GM21515 (cell line): ENCODE measurements around the gene ZNF862.

Experiments
- ATAC-seq: cut with Tn5 transposase; IDR thresholded peaks from one replicate; pipeline ENCODE4 v1.9.1; 2021; ENCODE audit not compliant: unreplicated experiment

Gene ZNF862

DNA sequence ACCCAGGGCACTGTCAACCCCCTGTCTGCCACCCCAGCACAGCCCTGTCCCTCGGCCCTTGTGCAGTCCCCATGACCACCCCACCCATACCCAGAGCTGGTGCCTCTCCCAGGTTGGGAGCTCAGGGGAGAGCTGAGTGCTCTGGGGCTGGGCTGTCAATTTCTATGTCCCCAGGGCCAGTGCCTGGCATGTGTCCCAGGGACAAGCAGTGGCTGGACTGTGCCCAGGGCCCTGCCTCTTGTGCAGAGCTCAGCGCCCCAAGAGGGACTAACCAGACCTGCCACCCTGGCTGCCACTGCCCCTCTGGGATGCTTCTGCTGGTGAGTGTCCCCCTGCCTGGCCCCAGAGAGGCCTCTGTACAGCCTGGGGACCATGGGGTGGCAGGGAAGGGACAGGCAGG, 29.0 kb upstream of the ZNF862 start:
- ATAC-seq: no peak

DNA sequence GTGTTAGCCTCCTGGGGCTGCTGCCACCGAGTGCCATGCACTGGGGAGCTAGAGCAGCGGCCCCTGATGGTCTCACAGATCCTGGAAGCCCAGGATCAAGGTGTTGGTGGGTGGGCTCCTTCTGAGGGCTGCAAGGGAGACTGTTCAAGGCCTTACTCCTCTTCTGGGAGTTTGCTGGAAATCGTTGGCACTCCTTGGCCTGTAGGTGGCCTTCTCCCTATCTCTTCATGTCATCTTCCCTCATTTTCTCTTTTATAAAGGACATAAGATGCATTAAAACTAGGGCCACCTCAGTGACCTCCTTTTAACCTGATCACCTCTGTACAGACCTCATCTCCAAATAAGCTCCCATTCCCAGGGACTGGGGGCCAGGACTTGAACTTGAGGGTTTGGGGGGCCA, 27.0 kb upstream of the ZNF862 start:
- no peak for ATAC-seq

DNA sequence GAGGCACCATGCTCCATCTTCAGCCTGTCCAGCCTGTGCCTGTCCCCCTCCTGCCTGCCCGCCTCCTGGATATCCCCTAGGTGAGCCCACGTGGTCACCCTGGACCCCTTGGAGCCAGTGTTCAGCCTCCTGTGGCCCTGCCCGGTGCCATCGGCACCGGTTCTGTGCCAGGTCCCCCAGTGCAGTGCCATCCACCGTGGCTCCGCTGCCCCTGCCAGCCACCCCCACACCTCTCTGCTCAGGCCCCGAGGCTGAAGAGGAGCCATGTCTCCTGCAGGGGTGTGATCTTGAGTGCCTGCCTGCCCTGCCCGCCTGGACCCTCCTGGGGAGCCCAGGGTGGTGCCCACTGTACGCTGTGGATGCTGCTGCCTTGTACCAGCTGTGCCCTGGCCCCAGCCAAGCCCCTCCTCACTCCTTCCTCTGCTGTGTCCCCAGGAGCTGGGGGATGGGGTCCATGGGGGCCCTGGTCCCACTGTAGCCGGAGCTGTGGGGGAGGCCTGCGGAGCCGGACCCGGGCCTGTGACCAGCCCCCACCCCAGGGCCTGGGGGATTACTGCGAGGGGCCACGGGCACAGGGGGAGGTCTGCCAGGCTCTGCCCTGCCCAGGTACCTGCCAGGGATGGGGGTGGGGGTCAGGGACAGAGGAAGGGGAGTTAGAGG, 26.2 kb upstream of the ZNF862 start:
- no peak for ATAC-seq

DNA sequence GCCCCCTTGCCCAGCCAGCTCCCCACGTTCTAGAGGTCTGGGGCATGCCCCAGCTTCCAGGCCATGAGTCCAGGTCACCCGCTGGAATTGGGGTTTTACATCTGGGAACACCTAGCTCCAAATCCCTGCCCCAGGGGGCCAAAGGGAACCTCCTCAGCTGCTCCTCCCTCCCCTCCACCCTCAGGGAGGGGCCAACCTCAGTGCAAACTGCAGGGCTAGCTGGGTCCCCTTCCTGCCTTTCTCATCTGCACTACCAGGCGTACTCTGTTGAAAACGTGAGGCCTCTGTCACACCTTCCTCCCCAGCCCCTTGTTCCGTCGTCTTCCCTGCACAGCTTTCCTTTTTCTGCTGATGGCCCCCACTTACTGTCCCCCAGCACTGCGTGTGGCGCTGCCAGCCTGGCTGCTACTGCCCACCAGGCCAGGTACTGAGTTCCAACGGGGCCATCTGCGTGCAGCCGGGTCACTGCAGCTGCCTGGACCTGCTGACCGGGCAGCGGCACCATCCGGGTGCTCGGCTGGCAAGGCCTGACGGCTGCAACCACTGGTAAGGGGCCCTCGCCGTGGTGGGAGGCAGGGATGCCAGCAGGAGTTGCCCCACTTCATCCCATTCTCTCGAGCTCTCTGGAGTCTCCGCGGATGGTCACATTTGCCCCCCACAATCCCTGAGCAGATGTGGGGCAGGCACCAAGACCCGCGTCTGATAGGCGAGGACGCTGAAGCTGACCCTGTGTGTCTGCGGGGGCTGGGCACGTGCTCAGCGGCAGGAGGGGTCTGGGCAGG, 24.7 kb upstream of the ZNF862 start:
- no peak for ATAC-seq

DNA sequence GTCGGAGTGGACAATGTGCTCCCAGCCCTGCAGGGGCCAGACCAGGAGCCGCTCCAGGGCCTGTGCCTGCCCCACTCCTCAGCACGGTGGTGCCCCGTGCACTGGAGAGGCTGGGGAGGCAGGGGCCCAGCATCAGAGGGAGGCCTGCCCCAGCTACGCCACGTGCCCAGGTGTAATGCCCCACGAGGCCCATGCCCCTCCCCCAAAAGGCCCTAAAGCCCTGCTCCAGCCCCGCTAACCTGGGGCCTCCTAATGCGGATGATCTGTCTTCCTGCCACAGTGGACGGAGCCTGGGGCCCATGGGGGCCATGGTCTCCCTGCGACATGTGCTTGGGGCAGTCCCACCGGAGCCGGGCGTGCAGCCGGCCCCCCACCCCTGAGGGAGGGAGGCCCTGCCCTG, 23.7 kb upstream of the ZNF862 start:
- no peak for ATAC-seq

DNA sequence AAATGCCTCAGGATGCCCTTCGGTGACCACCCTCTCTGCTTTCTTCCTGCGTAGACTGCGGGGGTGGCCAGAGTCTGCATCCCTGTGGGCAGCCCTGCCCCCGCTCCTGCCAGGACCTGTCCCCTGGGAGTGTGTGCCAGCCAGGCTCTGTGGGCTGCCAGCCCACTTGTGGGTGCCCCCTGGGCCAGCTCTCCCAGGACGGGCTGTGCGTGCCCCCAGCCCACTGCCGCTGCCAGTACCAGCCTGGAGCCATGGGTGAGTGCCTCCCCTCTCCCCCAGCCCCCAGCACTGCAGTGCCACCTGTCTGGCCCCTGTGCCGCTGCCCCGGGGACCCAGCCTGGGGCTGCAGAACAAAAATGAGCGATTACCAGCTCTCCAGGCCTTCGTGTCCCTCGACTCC, 23.1 kb upstream of the ZNF862 start:
- no peak for ATAC-seq

DNA sequence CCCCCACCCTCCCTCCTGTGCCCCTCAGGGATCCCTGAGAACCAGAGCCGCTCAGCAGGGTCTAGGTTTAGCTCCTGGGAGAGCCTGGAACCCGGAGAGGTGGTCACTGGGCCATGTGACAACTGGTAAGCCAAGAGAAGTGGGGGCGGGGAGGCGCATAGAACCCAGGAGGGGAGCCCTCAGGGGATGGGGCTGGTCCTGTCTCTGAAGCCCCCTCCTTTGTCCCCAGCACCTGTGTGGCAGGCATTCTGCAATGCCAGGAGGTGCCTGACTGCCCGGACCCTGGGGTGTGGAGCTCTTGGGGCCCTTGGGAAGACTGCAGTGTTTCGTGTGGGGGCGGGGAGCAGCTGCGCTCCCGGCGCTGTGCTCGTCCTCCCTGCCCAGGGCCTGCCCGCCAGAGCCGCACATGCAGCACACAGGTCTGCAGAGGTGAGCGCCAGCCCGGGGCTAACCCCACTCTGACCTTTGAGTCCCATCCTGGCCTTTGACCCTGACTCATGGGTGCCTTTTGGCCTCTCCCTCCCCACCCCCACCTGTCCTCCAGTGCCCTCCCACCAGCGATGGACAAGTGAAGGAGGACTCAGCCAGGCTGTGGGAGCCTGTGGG, 22.4 kb upstream of the ZNF862 start:
- no peak for ATAC-seq

DNA sequence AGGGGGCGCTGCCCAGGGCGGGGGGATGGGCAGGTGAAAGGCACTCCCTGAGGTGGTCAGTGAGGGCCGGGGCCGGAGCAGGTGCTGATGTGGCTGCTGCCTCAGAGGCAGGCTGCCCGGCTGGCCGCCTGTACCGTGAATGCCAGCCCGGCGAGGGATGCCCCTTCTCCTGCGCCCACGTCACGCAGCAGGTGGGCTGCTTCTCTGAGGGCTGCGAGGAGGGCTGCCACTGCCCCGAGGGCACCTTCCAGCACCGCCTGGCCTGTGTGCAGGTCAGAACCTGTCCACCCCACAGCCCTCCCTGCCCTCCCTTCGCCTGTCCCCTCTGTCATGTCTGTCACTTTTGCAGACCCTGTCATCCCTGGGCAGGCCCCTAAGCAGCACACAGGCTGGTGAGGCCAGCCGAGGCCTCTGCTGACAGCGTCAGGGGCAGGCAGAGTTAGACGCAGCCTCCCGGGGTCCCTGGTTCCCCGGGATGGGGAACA, 21.9 kb upstream of the ZNF862 start:
- ATAC-seq: no peak

DNA sequence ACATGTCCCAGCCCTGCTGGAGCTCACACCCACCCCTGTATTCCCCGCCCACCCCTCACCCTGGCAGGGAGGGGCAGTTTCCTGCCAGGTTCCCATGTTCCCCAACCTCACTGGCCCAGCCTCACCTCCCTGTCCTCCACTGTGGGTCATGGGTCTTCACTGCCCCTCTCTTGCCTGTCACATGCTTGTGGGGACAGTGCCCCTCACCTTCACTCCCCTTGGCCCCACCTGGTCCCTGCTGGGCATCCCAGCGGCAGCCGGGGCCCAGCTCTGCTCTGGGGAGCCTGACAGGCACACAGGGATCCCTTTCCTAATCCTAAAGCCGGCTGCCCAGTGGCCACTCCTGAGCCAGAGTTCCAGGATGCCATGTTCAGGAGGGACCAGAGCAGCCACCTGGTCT, 21.4 kb upstream of the ZNF862 start:
- no peak for ATAC-seq

DNA sequence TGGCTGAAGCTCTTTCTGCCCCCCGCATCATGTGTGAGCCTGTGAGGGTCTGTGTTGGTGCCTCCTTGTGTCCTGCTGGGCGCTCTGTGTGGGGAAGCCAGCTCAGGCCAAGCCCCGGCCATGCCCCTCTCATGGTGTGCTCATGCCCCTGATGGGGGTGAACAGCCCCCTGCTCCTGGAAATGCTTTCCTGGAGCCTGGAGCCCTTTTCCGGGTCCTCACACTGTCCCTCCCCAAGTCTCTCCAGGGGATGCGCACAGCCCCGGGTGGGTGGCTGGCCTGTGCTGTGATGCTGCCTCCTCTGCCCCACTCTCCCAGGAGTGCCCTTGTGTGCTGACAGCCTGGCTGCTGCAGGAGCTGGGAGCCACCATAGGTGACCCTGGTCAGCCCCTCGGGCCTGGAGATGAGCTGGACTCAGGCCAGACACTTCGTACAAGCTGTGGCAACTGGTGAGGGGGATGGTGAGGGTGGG, 20.8 kb upstream of the ZNF862 start:
- no peak for ATAC-seq

DNA sequence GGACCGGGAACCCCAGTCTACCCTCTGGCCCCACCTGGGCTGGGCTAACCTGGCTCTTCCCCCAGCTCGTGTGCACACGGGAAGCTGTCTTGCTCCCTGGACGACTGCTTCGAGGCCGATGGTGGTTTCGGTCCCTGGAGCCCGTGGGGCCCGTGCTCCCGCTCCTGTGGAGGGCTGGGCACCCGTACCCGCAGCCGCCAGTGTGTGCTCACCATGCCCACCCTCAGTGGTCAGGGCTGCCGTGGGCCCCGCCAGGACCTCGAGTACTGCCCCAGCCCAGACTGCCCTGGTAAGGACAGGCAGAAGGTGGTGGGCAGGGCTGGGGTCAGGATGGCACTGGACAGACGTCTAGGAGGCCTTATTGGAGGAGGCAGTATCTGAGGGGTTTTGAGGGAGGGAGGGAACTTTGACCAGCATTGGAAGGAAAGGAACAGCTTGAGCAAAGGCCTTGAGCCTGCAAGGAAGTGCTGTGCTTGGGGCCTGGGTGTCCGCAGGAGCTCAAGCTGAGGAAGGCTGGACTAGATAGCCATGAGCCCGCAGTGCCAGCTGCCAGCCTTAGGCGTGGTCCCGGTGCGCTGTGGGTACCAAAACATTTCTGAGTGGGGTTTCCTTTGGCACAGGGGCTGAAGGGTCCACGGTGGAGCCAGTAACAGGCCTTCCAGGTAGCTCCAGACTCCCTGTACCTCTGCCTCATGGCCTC, 20.2 kb upstream of the ZNF862 start:
- ATAC-seq: no peak

DNA sequence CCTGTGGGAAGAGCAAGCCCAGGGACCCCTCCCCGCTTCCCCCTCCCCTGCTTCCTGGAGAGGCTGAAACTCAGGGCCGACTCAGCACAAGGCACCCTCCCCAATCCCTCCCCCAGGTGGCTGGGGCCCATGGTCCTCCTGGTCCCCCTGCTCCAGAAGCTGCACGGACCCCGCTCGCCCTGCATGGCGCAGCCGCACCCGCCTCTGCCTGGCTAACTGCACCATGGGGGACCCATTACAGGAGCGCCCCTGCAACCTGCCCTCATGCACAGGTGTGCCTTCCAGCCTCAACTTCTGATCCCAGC, 19.7 kb upstream of the ZNF862 start:
- no peak for ATAC-seq

DNA sequence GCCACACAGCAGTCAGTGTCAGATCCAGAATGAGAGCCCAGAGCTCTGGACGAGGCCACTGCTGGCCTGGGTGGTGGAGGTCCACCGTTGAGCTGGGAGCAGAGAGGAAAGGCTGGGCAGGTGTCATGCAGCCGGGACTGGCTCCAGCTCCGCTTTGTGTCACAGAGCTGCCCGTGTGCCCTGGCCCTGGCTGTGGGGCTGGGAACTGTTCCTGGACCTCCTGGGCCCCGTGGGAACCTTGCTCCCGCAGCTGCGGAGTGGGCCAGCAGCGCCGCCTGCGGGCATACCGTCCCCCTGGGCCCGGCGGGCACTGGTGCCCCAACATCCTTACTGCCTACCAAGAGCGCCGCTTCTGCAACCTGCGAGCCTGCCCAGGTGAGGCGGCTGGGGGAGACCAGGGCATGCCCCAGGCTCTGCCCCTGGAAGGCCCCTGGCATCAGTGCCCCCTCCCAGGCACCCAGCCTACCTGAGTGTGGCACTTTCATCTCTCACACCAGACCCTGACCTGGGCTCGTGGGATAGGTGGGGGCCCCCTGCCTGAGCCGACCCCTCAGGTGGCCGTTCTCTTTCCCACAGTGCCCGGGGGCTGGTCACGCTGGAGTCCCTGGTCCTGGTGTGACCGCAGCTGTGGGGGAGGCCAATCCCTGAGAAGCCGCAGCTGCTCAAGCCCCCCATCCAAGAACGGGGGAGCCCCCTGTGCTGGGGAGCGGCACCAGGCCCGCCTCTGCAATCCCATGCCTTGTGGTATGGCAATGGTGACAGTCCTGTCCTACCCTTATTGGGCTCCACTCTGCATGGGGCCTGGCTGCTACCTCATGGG, 18.8 kb upstream of the ZNF862 start:
- no peak for ATAC-seq

DNA sequence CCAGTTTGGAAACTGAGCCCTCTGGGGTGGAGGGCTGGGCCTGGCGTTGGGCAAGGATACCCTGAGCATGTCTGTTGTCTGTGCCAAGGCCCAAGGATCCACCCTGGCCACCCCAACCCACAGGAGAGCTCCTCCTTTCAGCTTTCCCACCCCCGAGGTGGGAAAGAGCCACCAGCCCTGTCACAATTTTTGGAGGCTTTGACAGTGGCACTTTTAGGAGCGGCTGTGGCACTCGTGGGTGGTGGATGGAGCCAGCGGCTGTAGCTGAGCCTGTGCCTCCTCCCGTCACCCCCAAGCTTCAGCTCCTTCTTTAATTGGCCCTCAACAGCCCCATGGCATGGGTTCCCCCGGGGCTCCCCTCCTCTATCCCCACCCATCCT, 18.2 kb upstream of the ZNF862 start:
- ATAC-seq: no peak

DNA sequence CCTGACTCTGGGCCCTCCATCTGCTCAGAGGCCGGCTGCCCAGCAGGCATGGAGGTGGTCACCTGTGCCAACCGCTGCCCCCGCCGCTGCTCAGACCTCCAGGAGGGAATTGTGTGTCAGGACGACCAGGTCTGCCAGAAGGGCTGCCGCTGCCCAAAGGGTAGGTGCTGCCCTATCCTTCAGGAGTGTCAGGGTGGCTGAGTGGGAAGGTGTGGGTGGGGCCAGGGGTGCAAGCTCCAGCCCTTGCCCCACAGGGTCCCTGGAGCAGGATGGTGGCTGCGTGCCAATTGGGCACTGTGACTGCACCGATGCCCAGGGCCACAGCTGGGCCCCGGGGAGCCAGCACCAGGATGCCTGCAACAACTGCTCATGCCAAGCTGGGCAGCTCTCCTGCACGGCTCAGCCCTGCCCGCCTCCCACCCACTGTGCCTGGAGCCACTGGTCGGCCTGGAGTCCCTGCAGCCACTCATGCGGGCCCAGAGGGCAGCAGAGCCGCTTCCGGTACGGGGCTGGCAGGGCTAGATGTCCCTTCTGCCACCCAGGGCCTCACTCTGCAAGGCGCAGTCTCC, 17.5 kb upstream of the ZNF862 start:
- no peak for ATAC-seq

DNA sequence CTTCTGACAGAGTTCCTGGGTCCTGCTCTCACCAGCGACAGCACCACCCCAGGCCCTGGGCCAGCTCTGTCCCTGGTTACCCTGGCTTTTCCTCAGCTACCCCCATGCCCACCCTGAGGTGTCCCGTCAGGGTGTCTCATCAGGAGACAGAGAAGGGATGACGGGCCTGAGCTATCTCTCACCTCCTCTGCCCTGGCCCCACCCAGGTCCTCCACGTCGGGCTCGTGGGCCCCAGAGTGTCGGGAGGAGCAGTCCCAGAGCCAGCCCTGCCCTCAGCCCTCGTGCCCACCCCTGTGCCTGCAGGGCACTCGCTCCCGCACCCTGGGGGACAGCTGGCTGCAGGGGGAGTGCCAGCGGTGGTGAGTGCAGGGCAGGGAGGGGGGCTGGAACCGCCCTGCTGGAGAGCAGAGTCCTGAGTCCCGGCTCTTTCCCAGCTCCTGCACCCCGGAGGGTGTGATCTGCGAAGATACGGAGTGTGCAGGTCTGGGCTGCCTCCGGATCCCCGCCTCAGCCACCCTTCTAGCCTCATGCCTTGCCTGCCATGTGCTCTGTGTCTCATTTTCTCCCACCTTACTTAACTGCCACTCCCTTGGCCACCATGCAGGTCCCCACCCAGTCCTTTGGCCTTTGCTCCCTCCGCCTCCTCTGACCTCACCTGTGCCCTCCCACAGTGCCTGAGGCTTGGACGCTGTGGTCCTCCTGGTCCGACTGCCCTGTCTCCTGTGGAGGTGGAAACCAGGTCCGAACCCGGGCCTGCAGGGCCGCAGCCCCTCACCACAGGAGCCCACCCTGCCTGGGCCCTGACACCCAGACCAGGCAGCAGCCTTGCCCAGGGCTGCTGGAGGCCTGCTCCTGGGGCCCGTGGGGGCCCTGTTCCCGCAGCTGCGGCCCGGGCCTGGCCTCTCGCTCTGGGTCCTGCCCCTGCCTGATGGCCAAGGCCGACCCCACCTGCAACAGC, 16.7 kb upstream of the ZNF862 start:
- ATAC-seq: no peak

DNA sequence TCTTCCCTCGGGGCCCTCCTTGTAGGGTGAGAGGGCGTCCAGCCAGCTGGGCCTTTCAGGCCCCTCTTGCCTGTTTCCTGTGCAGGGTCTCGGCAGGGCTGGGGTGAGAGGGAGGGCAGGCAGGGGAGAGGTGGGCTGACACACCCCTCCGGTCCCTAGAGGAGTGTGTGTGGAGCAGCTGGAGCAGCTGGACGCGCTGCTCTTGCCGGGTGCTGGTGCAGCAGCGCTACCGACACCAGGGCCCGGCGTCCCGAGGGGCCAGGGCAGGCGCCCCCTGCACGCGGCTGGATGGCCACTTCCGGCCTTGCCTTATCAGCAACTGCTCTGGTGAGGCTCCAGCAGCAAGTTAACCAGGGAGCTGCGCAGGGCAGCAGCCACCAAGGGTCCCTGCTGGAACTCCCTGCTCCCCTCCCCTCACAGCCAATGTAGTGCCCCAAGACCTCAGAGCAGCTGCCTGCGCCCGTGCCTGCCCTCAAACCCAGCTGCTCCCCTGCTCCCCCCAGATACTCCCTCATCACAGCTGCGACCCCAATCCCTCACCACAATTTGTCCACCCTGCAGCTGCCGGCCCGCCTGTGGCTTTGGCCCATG, 15.7 kb upstream of the ZNF862 start:
- no peak for ATAC-seq

DNA sequence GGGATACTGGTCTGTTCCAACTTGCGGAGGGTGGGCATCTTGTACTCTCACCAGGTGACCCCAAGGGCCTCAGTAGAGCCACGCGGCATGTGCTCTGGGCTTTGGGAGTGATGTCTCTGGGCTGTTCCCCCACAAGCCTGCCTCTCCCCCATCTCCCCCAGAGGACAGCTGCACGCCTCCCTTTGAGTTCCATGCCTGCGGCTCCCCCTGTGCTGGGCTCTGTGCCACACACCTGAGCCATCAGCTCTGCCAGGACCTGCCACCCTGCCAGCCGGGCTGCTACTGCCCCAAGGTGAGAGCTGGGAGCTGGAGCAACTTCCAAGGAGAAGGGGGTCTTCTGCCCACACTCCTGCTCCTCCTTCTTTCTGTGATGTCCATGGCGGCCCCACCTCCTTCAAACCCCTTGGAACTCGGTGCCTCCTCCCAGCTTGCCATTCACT, 15.0 kb upstream of the ZNF862 start:
- ATAC-seq: no peak

DNA sequence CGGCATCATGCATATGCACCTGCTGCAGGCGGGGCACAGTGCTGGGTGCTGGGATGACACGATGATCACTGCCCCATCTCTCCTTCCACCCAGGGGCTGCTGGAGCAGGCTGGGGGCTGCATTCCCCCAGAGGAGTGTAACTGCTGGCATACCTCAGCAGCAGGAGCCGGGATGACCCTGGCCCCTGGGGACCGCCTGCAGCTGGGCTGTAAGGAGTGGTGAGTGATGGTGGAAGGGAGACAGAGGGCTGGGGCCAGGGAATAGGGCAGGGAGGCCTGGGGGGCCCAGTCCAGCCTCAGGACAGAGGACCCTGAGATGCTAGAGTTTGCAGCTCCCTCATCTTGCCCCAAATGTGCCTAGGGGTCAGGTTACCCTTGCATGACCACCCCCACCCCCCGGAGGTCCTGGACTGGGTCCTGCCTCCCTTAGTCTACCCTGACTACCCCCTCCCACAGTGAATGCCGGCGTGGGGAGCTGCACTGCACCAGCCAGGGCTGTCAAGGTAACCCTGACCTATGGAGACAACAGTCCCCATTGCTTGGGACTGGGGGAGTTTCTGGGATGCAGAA, 14.5 kb upstream of the ZNF862 start:
- no peak for ATAC-seq
